Measurements from ENCODE around the gene MTHFD1.

The MTHFD1 gene

GRCh38 chr14:64495252-64495651 is 107.1 kb downstream of the MTHFD1 start:
- DNase-seq (ENCODE audit: low spot score): no peak

- no peak for DNase-seq (ENCODE audit: low spot score)
Measured at GRCh38 chr14:64496764-64497163, 108.6 kb downstream of the MTHFD1 start.

DNA sequence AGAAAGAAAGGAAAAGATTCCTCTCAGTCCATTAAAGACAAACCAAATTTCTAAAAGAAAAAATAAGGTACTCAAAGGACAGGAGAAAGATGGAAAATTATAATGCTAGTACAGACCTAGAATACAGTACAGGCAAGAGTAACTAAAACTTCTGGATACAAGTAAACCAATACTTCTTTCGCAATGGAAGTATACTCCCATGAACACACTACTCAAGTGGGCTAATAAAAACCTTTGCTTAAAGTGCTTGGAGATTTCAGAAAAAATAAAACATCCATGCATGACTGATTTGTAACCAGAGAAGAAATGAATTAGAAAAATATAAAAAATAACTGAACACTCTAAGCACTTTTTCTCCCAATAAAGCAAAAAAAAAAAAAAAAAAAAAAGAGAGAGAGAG is 111.9 kb downstream of the MTHFD1 start:
- DNase-seq (ENCODE audit: low spot score): no peak

- DNase-seq (ENCODE audit: low spot score): no peak
Measured at GRCh38 chr14:64501411-64502171, 113.4 kb downstream of the MTHFD1 start.

DNA sequence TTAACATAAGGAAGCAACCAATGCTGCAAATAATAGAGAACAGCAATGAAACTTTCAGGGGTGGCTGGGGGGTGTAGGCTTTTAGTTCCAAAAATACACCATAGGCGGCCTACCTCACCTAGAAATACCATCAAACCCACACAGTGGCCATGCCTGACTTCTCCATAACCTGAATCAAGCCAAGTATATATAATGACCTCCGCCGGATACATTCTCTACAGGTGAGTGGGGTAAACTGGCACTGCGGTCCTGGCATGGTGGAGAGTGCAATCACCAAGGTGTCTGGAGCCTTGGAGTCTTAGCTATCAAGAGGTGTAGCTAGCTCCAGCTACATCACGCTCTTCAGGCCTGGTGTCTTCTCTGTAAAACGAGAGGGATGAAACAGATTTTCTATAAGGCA is 114.3 kb downstream of the MTHFD1 start:
- DNase-seq (ENCODE audit: low spot score): no peak

- no peak for DNase-seq (ENCODE audit: low spot score)
Measured at GRCh38 chr14:64502887-64503433, 114.8 kb downstream of the MTHFD1 start.

- DNase-seq (ENCODE audit: low spot score): peak; percentile 56
Measured at GRCh38 chr14:64503434-64504309, 115.5 kb downstream of the MTHFD1 start, which contains the start of gene ZBTB25. ZBTB25 (minus strand) TSS chr14:64503838; CDS start chr14:64490533, 13,305 bp downstream.

DNA sequence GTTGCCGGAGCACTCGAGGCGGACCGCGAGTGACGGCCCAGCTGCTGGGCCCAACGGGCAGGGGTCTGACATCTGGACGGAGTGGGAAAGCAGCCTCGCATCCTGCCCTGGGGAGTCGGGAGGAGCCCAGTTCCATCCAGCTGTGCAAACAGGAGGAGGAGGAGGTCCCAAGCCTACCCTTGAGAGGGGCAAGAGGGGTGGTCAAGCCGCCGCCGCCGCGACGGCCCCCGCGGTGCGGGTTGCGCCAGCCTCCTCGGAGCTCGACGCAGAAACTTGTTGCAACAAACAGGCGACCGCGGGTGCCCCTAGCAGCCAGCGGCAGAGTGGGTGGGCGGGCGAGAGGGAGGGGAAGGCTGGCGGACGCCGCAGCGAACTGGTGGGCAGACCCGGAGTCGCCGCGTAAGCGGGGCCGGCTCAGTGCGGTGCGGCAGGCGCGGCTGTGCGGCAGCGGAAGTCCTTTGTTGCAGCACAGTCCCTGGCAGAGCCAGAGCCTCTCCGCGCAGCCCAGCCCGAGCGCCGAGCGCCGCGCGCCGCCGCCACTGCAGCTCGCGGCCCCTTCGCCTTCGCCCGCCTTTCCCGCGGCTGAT is 116.2 kb downstream of the MTHFD1 start, which contains the start of gene ZBTB1:
TSS of gene ZBTB1 (plus strand) at position 461 of the 587 bp plus-strand sequence. CDS start 16,735 bp downstream, outside the sequence.
- peak; percentile 67 for DNase-seq (ENCODE audit: low spot score)

DNA sequence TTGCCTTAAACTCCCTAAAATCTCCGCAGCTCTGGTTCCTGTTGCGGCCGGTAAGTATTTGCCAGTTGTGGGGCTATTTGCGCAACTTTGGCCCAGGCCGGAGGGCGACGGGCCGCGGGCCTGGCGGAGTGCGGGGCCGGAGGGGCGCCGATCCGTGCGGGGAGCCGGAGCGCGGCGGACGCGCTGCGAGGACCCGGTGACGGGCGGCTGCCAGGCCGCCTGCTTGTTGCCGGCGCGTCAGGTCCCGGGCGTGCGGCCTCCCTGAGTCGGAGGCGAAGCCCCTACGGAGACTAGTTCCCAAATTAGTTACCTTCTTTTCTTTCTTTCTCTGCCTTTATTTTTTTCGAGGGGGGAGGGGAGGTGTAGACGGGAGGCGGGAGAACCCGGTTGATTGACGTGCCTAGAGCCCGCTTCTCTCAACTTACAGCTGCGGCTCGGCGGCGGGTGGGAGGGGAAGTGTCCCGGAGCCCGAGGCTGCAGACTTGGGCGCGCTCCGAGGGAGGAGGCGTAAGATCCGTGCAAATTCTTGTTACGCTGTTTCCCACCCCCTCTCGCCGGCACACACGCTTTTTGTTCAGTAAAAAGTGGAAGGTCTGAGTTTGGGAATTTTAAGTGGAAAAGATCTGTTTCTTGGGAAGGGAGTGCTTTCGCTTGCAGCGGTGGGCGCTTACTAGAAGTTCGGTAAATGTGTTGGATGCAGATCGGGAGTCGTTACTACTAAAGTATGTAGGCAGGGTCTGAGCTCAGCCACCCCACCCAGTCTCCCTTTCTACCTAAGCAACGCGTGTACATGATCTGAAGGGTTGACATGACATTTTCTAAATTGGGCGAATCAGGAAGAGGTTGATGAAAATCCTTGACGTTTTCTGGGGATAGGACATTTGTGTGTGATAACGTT is 117.0 kb downstream of the MTHFD1 start:
- peak; percentile 86 for DNase-seq (ENCODE audit: low spot score)

- no peak for DNase-seq (ENCODE audit: low spot score)
Measured at GRCh38 chr14:64506721-64507120, 118.6 kb downstream of the MTHFD1 start.

GRCh38 chr14:64507376-64508156 is 119.4 kb downstream of the MTHFD1 start:
- DNase-seq (ENCODE audit: low spot score): no peak

GRCh38 chr14:64508215-64508776 is 120.1 kb downstream of the MTHFD1 start:
- DNase-seq (ENCODE audit: low spot score): no peak

GRCh38 chr14:64509036-64509435 is 120.9 kb downstream of the MTHFD1 start:
- no peak for DNase-seq (ENCODE audit: low spot score)

Data from COLO829 (cell line).